ENCODE data around the gene CCDC9B. TPM values are rescaled to one million over a fixed set of nuclear protein-coding genes. Genes with fewer than 3 reads are reported as not detected.
A peak's percentile ranks its signal among the peaks of the same experiment; 100 is the strongest.

The CCDC9B gene
- total RNA-seq, 2 donors from 2014 or later = 9.0 to 29.7 TPM

DNA sequence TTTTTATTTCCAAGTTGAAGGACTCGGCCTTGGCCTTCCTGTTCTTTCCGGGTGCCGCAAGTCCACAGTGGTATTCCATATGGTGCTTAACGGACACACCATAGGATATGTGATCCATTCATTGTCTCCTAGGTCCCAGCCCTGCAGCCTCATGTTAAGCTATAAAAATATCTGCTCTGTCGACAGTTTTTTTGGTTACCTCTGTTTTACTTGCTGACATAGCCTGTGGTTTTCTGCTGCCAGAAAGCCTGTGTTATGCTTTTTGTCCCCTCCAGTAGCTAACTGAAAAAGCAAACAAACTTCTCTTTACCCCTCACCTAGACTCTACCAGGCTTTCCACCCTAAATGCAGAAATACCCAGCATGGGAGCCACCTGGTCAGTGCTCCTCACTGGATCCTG lies 12.0 kb downstream of the CCDC9B start:
- no peak overlapping the region for H3K4me3 ChIP-seq
- peaks cover 4% of the 10 kb centered on the region for H3K4me1 ChIP-seq (replicated peaks)
- H3K36me3 ChIP-seq = no peaks in the 10 kb centered on the region
- intact Hi-C loops (cut with DNase I) = no loop called here
- TF ChIP-seq, protein P1, sequence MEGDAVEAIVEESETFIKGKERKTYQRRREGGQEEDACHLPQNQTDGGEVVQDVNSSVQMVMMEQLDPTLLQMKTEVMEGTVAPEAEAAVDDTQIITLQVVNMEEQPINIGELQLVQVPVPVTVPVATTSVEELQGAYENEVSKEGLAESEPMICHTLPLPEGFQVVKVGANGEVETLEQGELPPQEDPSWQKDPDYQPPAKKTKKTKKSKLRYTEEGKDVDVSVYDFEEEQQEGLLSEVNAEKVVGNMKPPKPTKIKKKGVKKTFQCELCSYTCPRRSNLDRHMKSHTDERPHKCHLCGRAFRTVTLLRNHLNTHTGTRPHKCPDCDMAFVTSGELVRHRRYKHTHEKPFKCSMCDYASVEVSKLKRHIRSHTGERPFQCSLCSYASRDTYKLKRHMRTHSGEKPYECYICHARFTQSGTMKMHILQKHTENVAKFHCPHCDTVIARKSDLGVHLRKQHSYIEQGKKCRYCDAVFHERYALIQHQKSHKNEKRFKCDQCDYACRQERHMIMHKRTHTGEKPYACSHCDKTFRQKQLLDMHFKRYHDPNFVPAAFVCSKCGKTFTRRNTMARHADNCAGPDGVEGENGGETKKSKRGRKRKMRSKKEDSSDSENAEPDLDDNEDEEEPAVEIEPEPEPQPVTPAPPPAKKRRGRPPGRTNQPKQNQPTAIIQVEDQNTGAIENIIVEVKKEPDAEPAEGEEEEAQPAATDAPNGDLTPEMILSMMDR (IDR thresholded peaks at IDR 0.05) = no peak
- no peak for TF ChIP-seq POLR2AphosphoS5 (IDR thresholded peaks at IDR 0.05)
- no peak for TF ChIP-seq POLR2A (IDR thresholded peaks at IDR 0.05)
- whole genome bisulfite sequencing = 71% methylated on average over 5 of the region's 5 CpGs
- no peak for DNase-seq (ENCODE audit: low spot score)
- no peaks in the 10 kb centered on the region for H3K9me3 ChIP-seq
- no peaks in the 10 kb centered on the region for H3K27me3 ChIP-seq (replicated peaks; ENCODE audit: insufficient read depth)
- no peak overlapping the region for H3K27ac ChIP-seq

DNA sequence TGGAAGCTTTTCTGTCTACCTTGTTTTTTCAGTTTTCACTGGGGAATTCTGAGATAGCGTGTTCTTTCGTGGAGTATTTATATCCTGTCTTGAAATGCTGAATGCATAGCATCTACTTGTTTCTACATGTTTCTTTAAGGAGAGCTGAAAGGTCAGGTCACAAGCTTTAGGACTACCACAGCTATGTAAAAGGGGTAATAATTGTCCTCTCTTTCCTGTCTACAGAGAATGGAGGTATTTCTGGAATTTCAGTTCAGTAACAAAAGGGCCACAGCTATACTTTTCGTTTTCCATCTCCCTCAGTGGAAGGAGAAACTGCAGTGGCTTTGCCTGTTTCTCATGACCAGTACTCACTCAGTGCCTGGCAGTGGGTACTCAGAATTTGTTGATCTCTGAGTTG lies 12.6 kb downstream of the CCDC9B start:
- Histone ChIP-seq H3K4me1 (replicated peaks) (peaks cover 4% of the 10 kb centered on the region), H3K27ac (no peak overlapping the region)
- WGBS = 66% methylated on average over 3 of the region's 3 CpGs

DNA sequence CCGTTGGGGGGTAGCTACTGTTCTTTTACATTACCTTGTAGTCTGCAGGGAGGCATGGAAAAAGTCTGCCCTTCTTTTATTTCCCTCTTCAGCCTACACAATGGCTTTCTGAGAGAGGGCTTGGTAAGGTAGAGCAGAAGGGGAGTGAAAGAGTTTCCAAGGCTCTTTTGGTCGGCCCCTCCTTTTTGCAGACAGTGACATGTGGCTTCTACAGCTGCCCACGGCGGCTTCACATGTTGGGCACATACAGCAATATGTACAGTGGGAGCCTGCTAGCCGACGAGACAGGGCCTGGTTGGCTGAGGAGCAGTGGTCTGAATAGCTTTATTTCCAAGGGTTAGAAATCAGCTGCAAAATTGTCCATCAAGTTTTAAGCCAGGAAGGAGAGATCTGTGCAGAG lies 13.3 kb downstream of the CCDC9B start:
- TF ChIP-seq, protein P1 (IDR thresholded peaks at IDR 0.05) = no peak
- TF ChIP-seq POLR2AphosphoS5 (IDR thresholded peaks at IDR 0.05) (no peak), POLR2A (IDR thresholded peaks at IDR 0.05) (no peak)
- no peaks in the 10 kb centered on the region for H3K9me3 ChIP-seq
- no peak overlapping the region for H3K4me3 ChIP-seq
- intact Hi-C loops (cut with DNase I) = no loop called here
- H3K27me3 ChIP-seq (replicated peaks; ENCODE audit: insufficient read depth) = no peaks in the 10 kb centered on the region
- H3K27ac ChIP-seq = no peak overlapping the region
- 78% methylated on average over 6 of the region's 6 CpGs for WGBS
- no peaks in the 10 kb centered on the region for H3K36me3 ChIP-seq
- H3K4me1 ChIP-seq (replicated peaks) = peaks cover 4% of the 10 kb centered on the region
- no peak for DNase-seq (ENCODE audit: low spot score)

More for the DNA sequence above, 12.6 kb downstream of the CCDC9B start:
- Histone ChIP-seq H3K27me3 (replicated peaks; ENCODE audit: insufficient read depth) (no peaks in the 10 kb centered on the region), H3K36me3 (no peaks in the 10 kb centered on the region), H3K4me3 (no peak overlapping the region), H3K9me3 (no peaks in the 10 kb centered on the region)
- TF ChIP-seq POLR2AphosphoS5 (IDR thresholded peaks at IDR 0.05) = no peak
- no peak for TF ChIP-seq POLR2A (IDR thresholded peaks at IDR 0.05)
- TF ChIP-seq, protein P1 (IDR thresholded peaks at IDR 0.05) = no peak
- intact Hi-C loops (cut with DNase I) = no loop called here
- DNase-seq (ENCODE audit: low spot score) = no peak

DNA sequence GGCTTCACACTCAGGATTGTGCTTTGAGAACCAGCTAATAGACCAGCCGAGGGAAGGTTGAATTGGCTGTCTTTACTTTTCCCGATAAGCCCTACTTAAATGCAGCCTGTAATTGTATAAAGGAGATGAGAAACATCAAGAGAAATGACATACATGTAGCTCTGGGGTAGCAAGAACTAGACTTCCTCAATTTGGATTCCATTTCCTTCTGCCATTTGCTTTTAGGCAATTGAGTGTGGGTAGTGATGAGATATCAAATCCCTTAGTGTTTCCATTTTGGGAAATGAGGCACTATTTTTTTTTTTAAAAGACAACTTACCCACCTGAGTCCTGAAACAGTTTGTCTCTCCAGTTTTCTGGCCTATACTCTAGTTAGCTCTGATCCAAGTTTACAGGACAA lies 15.0 kb downstream of the CCDC9B start:
- no peaks in the 10 kb centered on the region for H3K27me3 ChIP-seq (replicated peaks; ENCODE audit: insufficient read depth)
- TF ChIP-seq POLR2A (IDR thresholded peaks at IDR 0.05) (no peak), POLR2AphosphoS5 (IDR thresholded peaks at IDR 0.05) (no peak)
- TF ChIP-seq, protein P1 (IDR thresholded peaks at IDR 0.05) = no peak
- no peak overlapping the region for H3K27ac ChIP-seq
- peaks cover 4% of the 10 kb centered on the region for H3K4me1 ChIP-seq (replicated peaks)
- no peaks in the 10 kb centered on the region for H3K9me3 ChIP-seq
- no peak for DNase-seq (ENCODE audit: low spot score)
- intact Hi-C loops (cut with DNase I) = no loop called here
- H3K4me3 ChIP-seq = no peak overlapping the region
- 96% methylated on average over 2 of the region's 2 CpGs for WGBS
- no peaks in the 10 kb centered on the region for H3K36me3 ChIP-seq

DNA sequence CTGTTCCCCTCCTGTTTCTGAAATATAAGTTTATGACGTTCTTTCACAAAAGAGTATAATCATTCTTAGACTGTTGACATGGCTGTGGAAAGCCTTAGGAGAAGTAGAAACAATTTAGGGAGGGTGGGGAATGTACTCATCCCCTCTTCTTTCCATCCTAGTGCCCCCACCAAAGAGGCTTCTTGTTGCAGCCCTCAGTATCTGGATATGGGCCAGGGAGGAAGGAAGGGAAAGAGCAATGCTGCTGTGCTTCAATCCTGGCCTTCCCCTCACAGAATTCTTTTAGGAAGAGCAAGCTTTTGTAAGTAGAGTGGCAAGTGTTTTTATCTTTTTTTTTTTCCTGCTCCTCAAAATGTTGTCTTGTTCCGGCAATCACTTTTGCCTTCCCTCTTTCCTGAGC lies 15.6 kb downstream of the CCDC9B start:
- Histone ChIP-seq H3K27me3 (replicated peaks; ENCODE audit: insufficient read depth) (no peaks in the 10 kb centered on the region), H3K27ac (no peak overlapping the region), H3K36me3 (no peaks in the 10 kb centered on the region), H3K9me3 (no peaks in the 10 kb centered on the region), H3K4me3 (peak overlapping the region; percentile 70 to 77), H3K4me1 (replicated peaks) (peaks cover 4% of the 10 kb centered on the region)
- intact Hi-C loops (cut with DNase I) = no loop called here
- DNase-seq (ENCODE audit: low spot score) = no peak
- 79% methylated on average over 2 of the region's 2 CpGs for WGBS
- TF ChIP-seq, protein P1 (IDR thresholded peaks at IDR 0.05) = no peak
- TF ChIP-seq POLR2A (IDR thresholded peaks at IDR 0.05) (no peak), POLR2AphosphoS5 (IDR thresholded peaks at IDR 0.05) (no peak)

Measured in prostate gland (tissue), 2 donors.